IMR-90 (cell line): ENCODE data around the gene PACS1. TPM values are rescaled to one million over a fixed set of nuclear protein-coding genes. Genes with fewer than 3 reads are reported as not detected.

ENCODE experiments used
- ATAC-seq: fragments of 200-7000 bp; cut with Tn5 transposase; 2 replicates; pipeline ENCODE4 v1.9.1; 2020; ENCODE audit warnings: low read depth, mild to moderate bottlenecking, moderate library complexity
- BruUV-seq: library from RNA; stranded (reverse); fragments of 400-500 nt; replicated peaks from 2 replicates; lab custom pipeline; 2021; lab: Mats Ljungman, UMichigan
- CTCF ChIA-PET: fragments of 300-600 bp; formaldehyde crosslinking; extraction: SDS; loops from one replicate; lab custom pipeline; 2021; ENCODE audit warnings: antibody characterized with exemption; lab: Yijun Ruan, JAX
- POLR2A ChIA-PET: fragments of 300-600 bp; sonication (Branson Sonifier 250); formaldehyde crosslinking; loops from one replicate; lab custom pipeline; 2022; ENCODE audit warnings: antibody characterized with exemption; ENCODE audit not compliant: unreplicated experiment; lab: Charles Lee
- DNase-seq: peaks from one replicate; pipeline ENCODE4 v3.0.0; 2013
- H2AFZ ChIP-seq: replicated peaks from 2 replicates; pipeline ENCODE3; 2013; ENCODE audit warnings: low read length, mild to moderate bottlenecking; ENCODE audit not compliant: poor library complexity
- H2AK5ac ChIP-seq: 2 replicates; pipeline ENCODE4 v1.6.1; 2013; ENCODE audit warnings: low read depth, low read length, inconsistent platforms
- H2AK9ac ChIP-seq: replicated peaks from 2 replicates; pipeline ENCODE3; 2013; ENCODE audit warnings: mild to moderate bottlenecking, low read depth, low read length, moderate library complexity; ENCODE audit not compliant: poor library complexity
- H2BK120ac ChIP-seq: 2 replicates; pipeline ENCODE4 v1.6.1; 2013; ENCODE audit warnings: low read depth, low read length, inconsistent platforms
- H2BK15ac ChIP-seq: 3 replicates; pipeline ENCODE4 v1.6.1; 2013; ENCODE audit warnings: low read depth, low read length, inconsistent platforms
- H2BK20ac ChIP-seq: 2 replicates; pipeline ENCODE4 v1.6.1; 2013; ENCODE audit warnings: low read depth, mild to moderate bottlenecking, inconsistent platforms, low read length, moderate library complexity
- H2BK5ac ChIP-seq: 2 replicates; pipeline ENCODE4 v1.6.1; 2013; ENCODE audit warnings: mild to moderate bottlenecking, low read depth, low read length, inconsistent platforms; ENCODE audit not compliant: poor library complexity, severe bottlenecking
- H3K14ac ChIP-seq: replicated peaks from 2 replicates; pipeline ENCODE4 v1.6.1; 2013; ENCODE audit warnings: low read depth, low read length, inconsistent platforms
- H3K18ac ChIP-seq: 2 replicates; pipeline ENCODE4 v1.6.1; 2013; ENCODE audit warnings: low read depth, low read length, control low read depth
- H3K23ac ChIP-seq: 2 replicates; pipeline ENCODE4 v1.6.1; 2013; ENCODE audit warnings: low read depth, low read length, inconsistent platforms
- H3K27ac ChIP-seq: 2 replicates; pipeline ENCODE4 v1.5.1; 2013; ENCODE audit warnings: mild to moderate bottlenecking, control low read depth, low read length; ENCODE audit not compliant: insufficient read depth
- H3K27me3 ChIP-seq: 2 replicates; pipeline ENCODE4 v1.6.1; 2013; ENCODE audit warnings: low read length; ENCODE audit not compliant: control insufficient read depth, insufficient read depth
- H3K36me3 ChIP-seq: 2 replicates; pipeline ENCODE4 v1.6.1; 2013; ENCODE audit warnings: low read length, mixed read lengths; ENCODE audit not compliant: control insufficient read depth, insufficient read depth
- H3K4ac ChIP-seq: 2 replicates; pipeline ENCODE4 v1.6.1; 2013; ENCODE audit warnings: low read depth, low read length, inconsistent platforms
- H3K4me1 ChIP-seq: 2 replicates; pipeline ENCODE4 v1.6.1; 2013; ENCODE audit warnings: low read length, mixed read lengths; ENCODE audit not compliant: control insufficient read depth, insufficient read depth
- H3K4me2 ChIP-seq: 2 replicates; pipeline ENCODE4 v1.6.1; 2013; ENCODE audit warnings: low read depth, mild to moderate bottlenecking, control low read depth, low read length, moderate library complexity
- H3K4me3 ChIP-seq: 2 replicates; pipeline ENCODE4 v1.5.1; 2013; ENCODE audit warnings: low read depth, mild to moderate bottlenecking, control low read depth, low read length, moderate library complexity; ENCODE audit not compliant: insufficient read depth
- H3K56ac ChIP-seq: 2 replicates; pipeline ENCODE4 v1.6.1; 2013; ENCODE audit warnings: low read length, inconsistent platforms; ENCODE audit not compliant: insufficient read depth; ENCODE audit errors: extremely low read depth
- H3K79me1 ChIP-seq, 2 experiments: 2 replicates each; pipeline ENCODE4 v1.6.1; 2013; ENCODE audit warnings: low read length in 2 of 2, inconsistent platforms in 1 of 2, low read depth in 1 of 2
- H3K9ac ChIP-seq: 2 replicates; pipeline ENCODE4 v1.6.1; 2013; ENCODE audit warnings: low read depth, low read length, control low read depth
- H3K9me1 ChIP-seq: 2 replicates; pipeline ENCODE4 v1.6.1; 2013; ENCODE audit warnings: low read length, inconsistent platforms; ENCODE audit not compliant: insufficient read depth
- H3K9me3 ChIP-seq: 2 replicates; pipeline ENCODE4 v1.6.1; 2013; ENCODE audit warnings: low read length; ENCODE audit not compliant: control insufficient read depth, insufficient read depth
- H4K20me1 ChIP-seq: 2 replicates; pipeline ENCODE4 v1.6.1; 2013; ENCODE audit warnings: low read length, inconsistent platforms; ENCODE audit not compliant: insufficient read depth
- H4K5ac ChIP-seq: 2 replicates; pipeline ENCODE4 v1.6.1; 2013; ENCODE audit warnings: mild to moderate bottlenecking, low read depth, low read length, control low read depth
- H4K8ac ChIP-seq, 2 experiments: 2 replicates each; pipeline ENCODE4 v1.6.1; 2013; ENCODE audit warnings: low read depth in 2 of 2, low read length in 2 of 2, control low read depth in 1 of 2, inconsistent platforms in 1 of 2
- H4K91ac ChIP-seq: 2 replicates; pipeline ENCODE4 v1.6.1; 2013; ENCODE audit warnings: low read depth, low read length, inconsistent platforms; ENCODE audit not compliant: insufficient read depth
- BHLHE40 ChIP-seq: fragments of 150-350 bp; IDR thresholded peaks from 2 replicates; pipeline ENCODE4 v1.6.1; 2016; ENCODE audit warnings: mild to moderate bottlenecking, low read depth, low read length
- MAZ ChIP-seq: IDR thresholded peaks from 2 replicates; pipeline ENCODE4 v1.6.1; 2012; ENCODE audit warnings: low read depth, mild to moderate bottlenecking, low read length, improper control_type of control experiment, moderate library complexity, borderline replicate concordance
- MXI1 ChIP-seq: IDR thresholded peaks from 2 replicates; pipeline ENCODE4 v1.6.1; 2012; ENCODE audit warnings: low read depth, mild to moderate bottlenecking, low read length, moderate library complexity, borderline replicate concordance
- NFE2L2 ChIP-seq: fragments of 150-350 bp; IDR thresholded peaks from 2 replicates; pipeline ENCODE4 v1.6.1; 2016; ENCODE audit warnings: low read depth, mild to moderate bottlenecking, low read length
- POLR2A ChIP-seq: IDR thresholded peaks from 2 replicates; pipeline ENCODE4 v1.6.1; 2012; ENCODE audit warnings: mild to moderate bottlenecking, low read depth, low read length
- RCOR1 ChIP-seq: IDR thresholded peaks from 2 replicates; pipeline ENCODE4 v1.6.1; 2012; ENCODE audit warnings: mild to moderate bottlenecking, low read length, improper control_type of control experiment; ENCODE audit not compliant: insufficient replicate concordance
- WGBS, 2 experiments: methylation state at CpG; one replicate each; pipeline versions ENCODE4 v1.1.5 to v1.1.7; 2013; ENCODE audit warnings: missing lambda C conversion rate in 2 of 2; ENCODE audit not compliant: insufficient read length in 1 of 2; ENCODE audit errors: extremely low coverage in 2 of 2; 5-methylcytosine and 5-hydroxymethylcytosine counted together
- dilution Hi-C: fragments of 300-500 bp; cut with HindIII; formaldehyde crosslinking; loops from one replicate; pipeline ENCODE4 v1.14.3; 2018; ENCODE audit warnings: low sequenced_read_pairs; ENCODE audit not compliant: unreplicated experiment
- in situ Hi-C: fragments of 300-500 bp; cut with MboI; formaldehyde crosslinking; loops from 3 replicates; pipeline ENCODE4 v1.14.3; 2019; ENCODE audit warnings: low sequenced_read_pairs, inconsistent platforms, mixed read lengths
- intact Hi-C: fragments of 100-400 bp; cut with micrococcal nuclease; formaldehyde crosslinking; loops from 2 replicates; pipeline ENCODE4 v1.10.0; 2022
- polyA plus RNA-seq, 3 experiments: library from polyadenylated mRNA; depleted of rRNA; stranded (reverse); fragments of >200 nt; gene quantifications; 2 replicates each; pipeline ENCODE4 v1.2.3, GENCODE V29; 2012; ENCODE audit warnings: low replicate concordance in 1 of 3
- total RNA-seq: library from RNA; depleted of rRNA; stranded (reverse); fragments of >200 nt; gene quantifications from 2 replicates; pipeline ENCODE4 v1.2.3, GENCODE V29; 2012
- TF ChIP-seq, protein P1 (sequence below): fragments of 150-350 bp; IDR thresholded peaks from 2 replicates; pipeline ENCODE4 v1.6.1; 2017; ENCODE audit warnings: mild to moderate bottlenecking, antibody characterized with exemption, low read length, low read depth

PACS1 gene
- total and polyA plus RNA-seq, 2 of the 4 experiments (the other 2 are of a cell fraction), result 7.3 to 32.0 TPM

DNA sequence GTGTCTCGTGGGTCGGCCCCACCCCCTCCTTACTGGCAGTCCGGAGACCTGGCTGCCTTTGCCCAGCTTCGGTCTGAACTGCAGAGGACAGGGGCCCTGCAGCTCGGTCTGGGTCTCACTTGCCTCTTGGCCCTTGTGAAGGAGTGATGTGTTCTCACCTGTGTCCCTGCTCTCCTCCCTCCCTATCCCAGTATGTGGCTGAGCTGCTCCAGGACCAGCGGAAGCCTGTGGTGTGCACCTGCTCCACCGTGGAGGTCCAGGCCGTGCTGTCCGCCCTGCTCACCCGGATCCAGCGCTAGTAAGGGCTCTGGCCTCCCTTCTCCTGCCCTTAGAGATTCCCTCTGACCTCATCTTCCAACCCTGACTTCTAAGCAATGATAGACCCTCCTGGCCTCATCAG is 162.7 kb downstream of the PACS1 start:
- H3K23ac ChIP-seq, result no peak overlapping the region
- no peaks in the 10 kb centered on the region for H3K9me3 ChIP-seq
- no peaks in the 10 kb centered on the region for H4K20me1 ChIP-seq
- ChIA-PET CTCF (no interaction called here), POLR2A (no interaction called here)
- no peak overlapping the region for H3K18ac ChIP-seq
- H3K36me3 ChIP-seq, result peaks cover 62% of the 10 kb centered on the region
- H2AK5ac ChIP-seq, result no peak overlapping the region
- H2BK5ac ChIP-seq, result no peak overlapping the region
- no peak overlapping the region for H2AFZ ChIP-seq
- 87% methylated on average over 4 of the region's 11 CpGs; no CpG with 5 or more reads in 1 of the 2 experiments for WGBS, 2 experiments
- no peak overlapping the region for H2AK9ac ChIP-seq
- H3K4me1 ChIP-seq, result no peaks in the 10 kb centered on the region
- H3K27ac ChIP-seq, result no peak overlapping the region
- intact Hi-C loops (no loop called here), dilution Hi-C loops (no loop called here), in situ Hi-C loops (no loop called here)
- no peak overlapping the region for H4K91ac ChIP-seq
- H3K4me3 ChIP-seq, result no peak overlapping the region
- no peak overlapping the region for H3K9ac ChIP-seq
- H2BK20ac ChIP-seq, result no peak overlapping the region
- no peak overlapping the region for H3K4me2 ChIP-seq
- H2BK15ac ChIP-seq, result no peak overlapping the region
- no TSS peak for BruUV-seq
- no peak overlapping the region for H3K4ac ChIP-seq
- H3K27me3 ChIP-seq, result no peaks in the 10 kb centered on the region
- no peak overlapping the region for H4K5ac ChIP-seq
- no peaks in the 10 kb centered on the region for H3K9me1 ChIP-seq
- TF ChIP-seq POLR2A (no peak), RCOR1 (no peak), MXI1 (no peak), BHLHE40 (no peak), NFE2L2 (no peak), MAZ (no peak)
- TF ChIP-seq, protein P1, sequence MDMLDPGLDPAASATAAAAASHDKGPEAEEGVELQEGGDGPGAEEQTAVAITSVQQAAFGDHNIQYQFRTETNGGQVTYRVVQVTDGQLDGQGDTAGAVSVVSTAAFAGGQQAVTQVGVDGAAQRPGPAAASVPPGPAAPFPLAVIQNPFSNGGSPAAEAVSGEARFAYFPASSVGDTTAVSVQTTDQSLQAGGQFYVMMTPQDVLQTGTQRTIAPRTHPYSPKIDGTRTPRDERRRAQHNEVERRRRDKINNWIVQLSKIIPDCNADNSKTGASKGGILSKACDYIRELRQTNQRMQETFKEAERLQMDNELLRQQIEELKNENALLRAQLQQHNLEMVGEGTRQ, result no peak
- DNase-seq (no peak), ATAC-seq (no peak)
- no peaks in the 10 kb centered on the region for H3K79me1 ChIP-seq
- no peak overlapping the region for H3K14ac ChIP-seq
- H3K56ac ChIP-seq, result no peak overlapping the region
- no peak overlapping the region for H4K8ac ChIP-seq
- H2BK120ac ChIP-seq, result no peak overlapping the region
